Upper lobe of left lung (tissue), 4 donors: ENCODE data around the gene GON4L.

Experiments
- CTCF ChIP-seq, 6 experiments: fragments of 450-650 bp in 4 of 6; fragments of 200-600 bp in 2 of 6; sonication (generic) in 2 of 6; IDR thresholded peaks; one replicate each; pipeline ENCODE4 v1.5.1; 2016 to 2019; ENCODE audit warnings: antibody characterized with exemption in 6 of 6
- POLR2AphosphoS5 ChIP-seq, 2 donors: sonication (generic); formaldehyde crosslinking; IDR thresholded peaks; one replicate each; pipeline ENCODE4 v1.5.1; 2017; ENCODE audit warnings: antibody characterized with exemption in 2 of 2

GRCh38 chr1:155801149-155801548 is 55.9 kb downstream of the GON4L start:
- TF ChIP-seq POLR2AphosphoS5 (IDR thresholded peaks at IDR 0.05): no peak
- TF ChIP-seq CTCF (IDR thresholded peaks at IDR 0.05): no peak
